22Rv1 (cell line): ENCODE results near the gene ZEB2.

Source experiments
- ZFX ChIP-seq: fragments of 450-650 bp; IDR thresholded peaks from 2 replicates; pipeline ENCODE4 v1.6.1; 2017; ENCODE audit warnings: antibody characterized with exemption, borderline replicate concordance
- TF ChIP-seq, protein P1 (sequence below): fragments of 450-650 bp; IDR thresholded peaks from 2 replicates; pipeline ENCODE4 v1.5.1; 2017; ENCODE audit warnings: mild to moderate bottlenecking

GRCh38 chr2:144366825-144367429 lies 153.0 kb downstream of the ZEB2 start:
- TF ChIP-seq, protein P1, sequence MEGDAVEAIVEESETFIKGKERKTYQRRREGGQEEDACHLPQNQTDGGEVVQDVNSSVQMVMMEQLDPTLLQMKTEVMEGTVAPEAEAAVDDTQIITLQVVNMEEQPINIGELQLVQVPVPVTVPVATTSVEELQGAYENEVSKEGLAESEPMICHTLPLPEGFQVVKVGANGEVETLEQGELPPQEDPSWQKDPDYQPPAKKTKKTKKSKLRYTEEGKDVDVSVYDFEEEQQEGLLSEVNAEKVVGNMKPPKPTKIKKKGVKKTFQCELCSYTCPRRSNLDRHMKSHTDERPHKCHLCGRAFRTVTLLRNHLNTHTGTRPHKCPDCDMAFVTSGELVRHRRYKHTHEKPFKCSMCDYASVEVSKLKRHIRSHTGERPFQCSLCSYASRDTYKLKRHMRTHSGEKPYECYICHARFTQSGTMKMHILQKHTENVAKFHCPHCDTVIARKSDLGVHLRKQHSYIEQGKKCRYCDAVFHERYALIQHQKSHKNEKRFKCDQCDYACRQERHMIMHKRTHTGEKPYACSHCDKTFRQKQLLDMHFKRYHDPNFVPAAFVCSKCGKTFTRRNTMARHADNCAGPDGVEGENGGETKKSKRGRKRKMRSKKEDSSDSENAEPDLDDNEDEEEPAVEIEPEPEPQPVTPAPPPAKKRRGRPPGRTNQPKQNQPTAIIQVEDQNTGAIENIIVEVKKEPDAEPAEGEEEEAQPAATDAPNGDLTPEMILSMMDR: no peak
- no peak for TF ChIP-seq ZFX
